ENCODE data around the gene RAB6A. TPM values are rescaled to one million over a fixed set of nuclear protein-coding genes. Genes with fewer than 3 reads are reported as not detected.

RAB6A gene
- total RNA-seq, 5 donors from 2014 or later (not counting 1 experiment from before 2014, with no cell fraction given), result 58.1 to 118 (median 102) TPM

DNA sequence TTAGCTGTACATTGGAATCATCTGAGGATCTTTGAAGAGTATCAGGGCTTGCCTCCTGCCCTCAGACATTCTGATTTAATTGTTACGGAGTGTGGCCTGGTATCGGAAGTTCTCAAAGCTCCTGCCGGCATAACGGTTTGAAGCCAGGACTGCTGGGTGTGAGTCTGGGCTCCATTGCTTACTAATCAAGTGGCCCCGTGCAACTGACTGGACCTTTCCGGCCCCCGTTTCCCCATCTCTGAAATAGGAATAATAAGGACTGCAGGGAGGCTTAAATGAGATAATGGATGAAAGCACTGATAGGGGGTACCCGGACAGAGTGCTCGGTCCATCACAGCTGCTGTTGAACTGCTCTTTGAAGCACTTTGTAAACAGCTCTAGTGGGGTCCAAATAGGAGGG lies 112.8 kb downstream of the RAB6A start:
- 94% methylated on average over 6 of the region's 9 CpGs for WGBS (ENCODE audit: insufficient coverage)
- H3K27ac ChIP-seq (ENCODE audit: low read length), result peak overlapping the region; percentile 56
- no peak for ATAC-seq (replicated peaks in 1 of 4)
- POLR2A ChIA-PET, result no interaction called here
- H3K27me3 ChIP-seq (replicated peaks in 1 of 2; ENCODE audit: control insufficient read depth in 2 of 2, extremely low read depth in 1 of 2, insufficient read depth in 2 of 2, low read length in 1 of 2), result no peaks in the 10 kb centered on the region
- no peaks in the 10 kb centered on the region for H3K9me3 Mint-ChIP-seq
- no peaks in the 10 kb centered on the region for H3K27me3 Mint-ChIP-seq
- CTCF ChIA-PET, result interaction anchor here in 1 of 2 donors (0.5 to 1.7 kb wide), 4 partner anchors 12 to 333 kb away, joined by 3 to 13 read pairs (median 3); no protein-coding TSS in a partner anchor
- H3K27ac Mint-ChIP-seq, result peak overlapping the region; percentile 49 to 92
- no peaks in the 10 kb centered on the region for H3K9me3 ChIP-seq
- peak overlapping the region; percentile 83 to 85 (median 83) for H3K4me3 Mint-ChIP-seq
- H3K36me3 Mint-ChIP-seq, result peaks cover 7% of the 10 kb centered on the region
- H3K4me1 Mint-ChIP-seq, result peaks cover 24 to 30% (median 25%) of the 10 kb centered on the region in 3 donors
- H3K36me3 ChIP-seq (ENCODE audit: control insufficient read depth in 2 of 2, extremely low read depth in 1 of 2, insufficient read depth in 1 of 2, low read length in 1 of 2), result peaks cover 5 to 6% of the 10 kb centered on the region in 2 donors
- no peak for DNase-seq
- H3K4me1 ChIP-seq (ENCODE audit: control insufficient read depth in 1 of 2, extremely low read depth in 1 of 2, insufficient read depth in 2 of 2, low read length in 2 of 2), result peaks cover 9 to 24% of the 10 kb centered on the region in 2 experiments
- peak overlapping the region in 1 of 2 donors; percentile 64 for H3K4me3 ChIP-seq (ENCODE audit: control insufficient read depth in 1 of 2, extremely low read depth in 1 of 2, low read length in 1 of 2)

DNA sequence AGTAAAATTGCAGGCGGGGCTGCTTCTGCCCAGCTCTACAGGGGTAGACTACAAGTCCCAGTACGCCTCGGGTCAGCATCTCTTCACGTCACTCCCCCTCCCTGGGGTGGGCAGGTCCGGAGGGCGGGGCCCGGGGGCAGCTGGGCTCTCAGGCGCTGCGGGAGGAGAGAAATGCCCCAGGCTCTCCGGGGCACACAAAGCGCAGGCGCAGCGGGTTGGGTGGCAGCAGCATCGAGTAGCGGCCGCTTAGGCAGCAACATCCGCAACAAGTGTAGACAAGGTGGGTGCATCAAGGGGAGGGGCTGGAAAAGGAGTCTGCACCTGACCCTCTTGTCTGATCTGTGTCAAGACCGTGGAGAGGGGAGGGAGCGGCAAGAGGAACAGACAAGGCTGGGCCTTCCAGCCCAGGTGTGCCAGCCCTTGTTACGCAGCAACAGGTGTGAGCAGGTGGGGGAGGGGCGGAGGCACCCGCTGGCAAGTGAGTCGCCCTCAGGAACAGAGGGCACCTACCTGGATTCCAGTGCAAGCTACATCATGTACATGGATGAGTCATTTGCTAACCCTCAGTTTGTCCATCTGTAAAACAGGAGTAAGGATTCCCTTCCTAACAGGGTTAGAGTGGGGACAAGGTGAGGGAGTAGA lies 113.3 kb downstream of the RAB6A start:
- H3K27ac Mint-ChIP-seq, result peak overlapping the region; percentile 84 to 92
- CTCF ChIA-PET, result interaction anchor here in 1 of 2 donors (0.6 to 1.7 kb wide), 4 partner anchors 13 to 1217 kb away, joined by 3 to 13 read pairs (median 3); no protein-coding TSS in a partner anchor

DNA sequence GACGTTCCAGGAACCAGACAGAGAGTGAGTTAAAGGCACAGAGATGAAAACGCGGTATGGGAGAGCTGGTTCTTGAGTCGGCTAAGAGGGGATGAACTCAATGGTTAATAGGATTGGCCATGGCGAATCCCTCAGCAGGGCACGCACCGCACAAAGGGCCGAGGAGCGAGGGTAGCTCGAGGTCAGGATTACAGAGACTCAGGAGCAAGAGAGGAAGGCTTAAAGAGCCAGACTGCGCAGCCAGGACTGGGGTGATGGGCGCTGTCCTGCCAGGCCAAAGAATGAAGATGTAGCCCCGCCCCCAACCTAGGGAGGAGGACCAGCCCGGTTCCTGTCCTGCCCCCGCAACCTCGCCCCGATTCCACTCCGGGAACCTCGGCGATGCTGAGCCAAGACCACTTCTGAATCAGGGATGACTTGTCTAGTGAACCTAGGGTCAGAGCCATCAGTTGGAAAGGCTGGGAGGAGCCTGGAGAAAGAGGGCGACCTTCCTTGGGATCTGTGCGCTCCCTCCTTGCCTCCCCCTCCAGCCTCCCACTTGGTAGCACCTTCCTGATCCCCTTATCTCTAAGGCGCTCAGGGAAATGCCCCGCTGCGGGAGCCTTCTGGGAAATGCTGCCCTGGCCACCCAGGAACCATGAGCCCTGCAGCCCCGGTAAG lies 114.8 kb downstream of the RAB6A start, which contains the start of gene PLEKHB1:
TSS of gene PLEKHB1 (plus strand) at position 610 of the 660 bp plus-strand sequence. CDS start at position 638, 28 bp downstream.
- WGBS (ENCODE audit: insufficient coverage), result 84% methylated on average over 19 of the region's 26 CpGs

More for the DNA sequence above, 113.3 kb downstream of the RAB6A start:
- Mint-ChIP-seq H3K4me3 (peak overlapping the region; percentile 83 to 85 (median 83)), H3K9me3 (no peaks in the 10 kb centered on the region), H3K27me3 (no peaks in the 10 kb centered on the region), H3K36me3 (peaks cover 4% of the 10 kb centered on the region), H3K4me1 (peaks cover 24 to 30% (median 25%) of the 10 kb centered on the region in 3 donors)
- Histone ChIP-seq H3K4me1 (ENCODE audit: control insufficient read depth in 1 of 2, extremely low read depth in 1 of 2, insufficient read depth in 2 of 2, low read length in 2 of 2) (peaks cover 9 to 24% of the 10 kb centered on the region in 2 experiments), H3K9me3 (no peaks in the 10 kb centered on the region), H3K27me3 (replicated peaks in 1 of 2; ENCODE audit: control insufficient read depth in 2 of 2, extremely low read depth in 1 of 2, insufficient read depth in 2 of 2, low read length in 1 of 2) (no peaks in the 10 kb centered on the region), H3K4me3 (ENCODE audit: control insufficient read depth in 1 of 2, extremely low read depth in 1 of 2, low read length in 1 of 2) (peak overlapping the region; percentile 35 to 64), H3K36me3 (ENCODE audit: control insufficient read depth in 2 of 2, extremely low read depth in 1 of 2, insufficient read depth in 1 of 2, low read length in 1 of 2) (peaks cover 5% of the 10 kb centered on the region in 2 donors), H3K27ac (ENCODE audit: low read length) (peak overlapping the region; percentile 56)
- POLR2A ChIA-PET, result interaction anchor here in 1 of 2 donors (0.6 kb wide), 1 partner anchor 385 kb away, joined by 3 read pairs; no protein-coding TSS in a partner anchor
- 14% methylated on average over 11 of the region's 23 CpGs for WGBS (ENCODE audit: insufficient coverage)
- ATAC-seq (replicated peaks in 1 of 4) (peak; percentile 97 to 100 (median 98)), DNase-seq (peak; percentile 87 to 97 (median 92))

DNA sequence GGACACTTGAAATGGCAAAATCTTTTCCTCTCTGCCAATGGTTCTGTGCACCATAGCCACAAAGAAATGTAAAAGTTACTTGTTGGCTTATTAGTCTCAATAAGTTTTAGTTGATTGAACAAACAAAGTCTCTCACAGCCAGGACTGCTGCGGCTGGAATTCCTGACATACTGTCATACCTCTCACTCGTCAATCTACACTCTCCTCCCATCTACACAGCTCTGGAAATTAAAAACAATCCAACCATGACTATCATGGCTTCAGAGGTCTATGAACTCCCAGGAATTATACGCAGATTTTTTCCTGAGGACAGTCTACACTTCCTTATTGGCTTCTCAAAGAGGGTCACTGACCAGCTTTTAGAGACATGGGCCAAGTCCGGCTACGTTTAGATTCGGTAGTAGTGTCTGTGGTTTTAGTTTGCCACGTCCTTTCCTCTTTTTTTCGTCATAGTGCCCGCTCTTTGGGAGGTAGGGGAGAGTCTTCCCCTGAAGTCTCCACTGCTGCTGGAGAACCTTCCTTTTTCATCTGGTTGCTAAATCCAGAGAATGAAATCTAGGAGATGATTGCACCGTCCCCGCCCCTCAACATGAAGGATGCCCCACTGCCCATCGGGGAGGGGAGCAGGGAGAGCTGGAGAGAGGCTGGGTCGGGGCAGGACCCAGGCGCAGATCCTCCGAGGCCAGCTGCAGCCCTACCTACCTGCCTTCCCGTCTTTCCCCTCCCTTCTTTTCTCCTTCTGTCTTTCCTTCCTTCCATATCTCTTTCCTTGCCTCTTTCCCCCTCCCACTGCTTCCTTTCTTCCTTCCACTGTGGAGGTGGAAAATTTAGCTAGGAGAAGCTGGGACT lies 115.5 kb downstream of the RAB6A start:
- Histone ChIP-seq H3K27ac (ENCODE audit: low read length) (no peak overlapping the region), H3K36me3 (ENCODE audit: control insufficient read depth in 2 of 2, extremely low read depth in 1 of 2, insufficient read depth in 1 of 2, low read length in 1 of 2) (no peaks in the 10 kb centered on the region), H3K27me3 (replicated peaks in 1 of 2; ENCODE audit: control insufficient read depth in 2 of 2, extremely low read depth in 1 of 2, insufficient read depth in 2 of 2, low read length in 1 of 2) (no peaks in the 10 kb centered on the region), H3K4me1 (ENCODE audit: control insufficient read depth in 1 of 2, extremely low read depth in 1 of 2, insufficient read depth in 2 of 2, low read length in 2 of 2) (peaks cover 14 to 29% of the 10 kb centered on the region in 2 experiments), H3K9me3 (no peaks in the 10 kb centered on the region), H3K4me3 (ENCODE audit: control insufficient read depth in 1 of 2, extremely low read depth in 1 of 2, low read length in 1 of 2) (no peak overlapping the region)
- no peaks in the 10 kb centered on the region for H3K9me3 Mint-ChIP-seq
- H3K4me3 Mint-ChIP-seq, result no peak overlapping the region
- POLR2A ChIA-PET, result interaction anchor here (0.6 to 0.7 kb wide), 3 partner anchors 15 to 1616 kb away, joined by 4 to 7 read pairs (median 5); no protein-coding TSS in a partner anchor
- CTCF ChIA-PET, result interaction anchor here (0.7 to 0.9 kb wide), 3 partner anchors 20 to 564 kb away, joined by 3 to 9 read pairs (median 4); no protein-coding TSS in a partner anchor
- DNase-seq (no peak), ATAC-seq (replicated peaks in 1 of 4) (no peak)
- H3K27me3 Mint-ChIP-seq, result no peaks in the 10 kb centered on the region
- H3K36me3 Mint-ChIP-seq, result no peaks in the 10 kb centered on the region
- H3K27ac Mint-ChIP-seq, result no peak overlapping the region
- H3K4me1 Mint-ChIP-seq, result peaks cover 28 to 35% (median 31%) of the 10 kb centered on the region in 3 donors
- 58% methylated on average over 6 of the region's 16 CpGs for WGBS (ENCODE audit: insufficient coverage)

More for the DNA sequence above, 114.8 kb downstream of the RAB6A start, which contains the start of gene PLEKHB1:
- peak within 1 kb of the TSS; percentile 83 to 85 (median 83) for H3K4me3 Mint-ChIP-seq
- CTCF ChIA-PET, result interaction anchor here in 1 of 2 donors (0.9 kb wide), 1 partner anchor 20 kb away, joined by 3 read pairs; no protein-coding TSS in a partner anchor
- Histone ChIP-seq H3K27me3 (replicated peaks in 1 of 2; ENCODE audit: control insufficient read depth in 2 of 2, extremely low read depth in 1 of 2, insufficient read depth in 2 of 2, low read length in 1 of 2) (no peaks in the 10 kb centered on the region), H3K4me1 (ENCODE audit: control insufficient read depth in 1 of 2, extremely low read depth in 1 of 2, insufficient read depth in 2 of 2, low read length in 2 of 2) (peaks cover 9 to 27% of the 10 kb centered on the region in 2 experiments), H3K4me3 (ENCODE audit: control insufficient read depth in 1 of 2, extremely low read depth in 1 of 2, low read length in 1 of 2) (peak within 1 kb of the TSS in 1 of 2 donors; percentile 64), H3K9me3 (no peaks in the 10 kb centered on the region), H3K27ac (ENCODE audit: low read length) (peak within 1 kb of the TSS; percentile 41), H3K36me3 (ENCODE audit: control insufficient read depth in 2 of 2, extremely low read depth in 1 of 2, insufficient read depth in 1 of 2, low read length in 1 of 2) (peaks cover 0 to 3% of the 10 kb centered on the region in 2 donors)
- POLR2A ChIA-PET, result interaction anchor here (0.6 kb wide), 2 partner anchors 16 to 1615 kb away, joined by 4 to 7 read pairs; no protein-coding TSS in a partner anchor
- peaks cover 24 to 30% (median 25%) of the 10 kb centered on the region in 3 donors for H3K4me1 Mint-ChIP-seq
- ATAC-seq (replicated peaks in 1 of 4), result no peak
- no peaks in the 10 kb centered on the region for H3K36me3 Mint-ChIP-seq
- no peak for DNase-seq
- no peaks in the 10 kb centered on the region for H3K9me3 Mint-ChIP-seq
- H3K27ac Mint-ChIP-seq, result peak within 1 kb of the TSS; percentile 79 to 92
- no peaks in the 10 kb centered on the region for H3K27me3 Mint-ChIP-seq

DNA sequence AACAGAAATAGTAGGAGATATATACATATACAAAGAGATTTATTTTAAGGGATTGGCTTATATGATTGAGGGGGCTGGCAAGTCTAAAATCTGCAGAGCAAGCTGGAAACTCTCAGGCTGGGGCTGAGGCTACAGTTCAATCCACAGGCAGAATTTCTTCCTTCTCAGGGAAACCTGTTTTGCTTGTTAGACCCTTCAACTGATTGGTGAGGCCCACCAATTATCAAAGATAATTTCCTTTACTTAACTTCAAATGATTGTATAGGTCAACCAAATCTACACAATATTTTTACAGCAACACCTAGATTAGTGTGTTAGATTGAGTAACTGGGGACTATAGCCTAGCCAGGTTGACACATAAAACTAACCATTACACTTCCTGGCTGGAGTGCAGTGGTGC lies 119.2 kb downstream of the RAB6A start:
- Mint-ChIP-seq H3K36me3 (no peaks in the 10 kb centered on the region), H3K27me3 (no peaks in the 10 kb centered on the region), H3K9me3 (no peaks in the 10 kb centered on the region), H3K27ac (no peak overlapping the region), H3K4me1 (peaks cover 8 to 14% (median 10%) of the 10 kb centered on the region in 3 donors), H3K4me3 (no peak overlapping the region)
- Histone ChIP-seq H3K9me3 (no peaks in the 10 kb centered on the region), H3K27ac (ENCODE audit: low read length) (no peak overlapping the region), H3K27me3 (replicated peaks in 1 of 2; ENCODE audit: control insufficient read depth in 2 of 2, extremely low read depth in 1 of 2, insufficient read depth in 2 of 2, low read length in 1 of 2) (peaks cover 0 to 3% of the 10 kb centered on the region in 2 experiments), H3K4me3 (ENCODE audit: control insufficient read depth in 1 of 2, extremely low read depth in 1 of 2, low read length in 1 of 2) (no peak overlapping the region), H3K4me1 (ENCODE audit: control insufficient read depth in 1 of 2, extremely low read depth in 1 of 2, insufficient read depth in 2 of 2, low read length in 2 of 2) (peaks cover 8% of the 10 kb centered on the region in 2 experiments), H3K36me3 (ENCODE audit: control insufficient read depth in 2 of 2, extremely low read depth in 1 of 2, insufficient read depth in 1 of 2, low read length in 1 of 2) (no peaks in the 10 kb centered on the region)
- CTCF ChIA-PET, result no interaction called here
- POLR2A ChIA-PET, result no interaction called here
- no peak for ATAC-seq (replicated peaks in 1 of 4)
- DNase-seq, result no peak

Measured in T-cell (primary cell).